Fibroblast of lung (primary cell): ENCODE measurements around the gene NANOS3. TPM values are rescaled to one million over a fixed set of nuclear protein-coding genes. Genes with fewer than 3 reads are reported as not detected.
A peak's percentile ranks its signal among the peaks of the same experiment; 100 is the strongest.

ENCODE experiments used
- DNase-seq, 2 donors: peaks; one replicate each; pipeline versions ENCODE4 v3.0.0 to v3.0.0-alpha.2; 2010; ENCODE audit warnings: low read depth in 2 of 2
- H2AFZ ChIP-seq: 2 replicates; pipeline ENCODE4 v1.5.1; 2012; ENCODE audit warnings: low read length, control low read depth, inconsistent platforms
- H3K27ac ChIP-seq: 2 replicates; pipeline ENCODE4 v1.5.1; 2011; ENCODE audit warnings: low read length, control low read depth; ENCODE audit not compliant: insufficient read depth
- H3K27me3 ChIP-seq: 2 replicates; pipeline ENCODE4 v1.5.1; 2011; ENCODE audit warnings: mild to moderate bottlenecking, low read length; ENCODE audit not compliant: control insufficient read depth, insufficient read depth
- H3K36me3 ChIP-seq: 2 replicates; pipeline ENCODE4 v1.5.1; 2011; ENCODE audit warnings: low read length; ENCODE audit not compliant: control insufficient read depth, insufficient read depth
- H3K4me1 ChIP-seq: 2 replicates; pipeline ENCODE4 v1.5.1; 2011; ENCODE audit warnings: low read length; ENCODE audit not compliant: control insufficient read depth, insufficient read depth; ENCODE audit errors: extremely low read depth
- H3K4me2 ChIP-seq: 2 replicates; pipeline ENCODE4 v1.5.1; 2011; ENCODE audit warnings: low read length, control low read depth; ENCODE audit not compliant: insufficient read depth; ENCODE audit errors: extremely low read depth
- H3K4me3 ChIP-seq, 4 experiments: fragments of 200-600 bp in 1 of 4; sonication (generic) in 1 of 4; replicated peaks in 1 of 4; 2 replicates each; pipeline ENCODE4 v1.5.1; 2011 to 2016; ENCODE audit warnings: low read length in 4 of 4, low read depth in 3 of 4, mild to moderate bottlenecking in 3 of 4, control low read depth in 2 of 4, inconsistent platforms in 1 of 4, mixed read lengths in 1 of 4; ENCODE audit not compliant: insufficient read depth in 1 of 4; ENCODE audit errors: control extremely low read depth in 1 of 4
- H3K79me2 ChIP-seq: 2 replicates; pipeline ENCODE4 v1.5.1; 2012; ENCODE audit warnings: mild to moderate bottlenecking, low read length, inconsistent platforms; ENCODE audit not compliant: control insufficient read depth, insufficient read depth
- H3K9ac ChIP-seq: 2 replicates; pipeline ENCODE4 v1.5.1; 2011; ENCODE audit warnings: mild to moderate bottlenecking, low read length, control low read depth; ENCODE audit not compliant: insufficient read depth
- H3K9me3 ChIP-seq: 2 replicates; pipeline ENCODE4 v1.5.1; 2012; ENCODE audit warnings: low read depth, low read length; ENCODE audit not compliant: control insufficient read depth, insufficient read depth
- H4K20me1 ChIP-seq: 2 replicates; pipeline ENCODE4 v1.5.1; 2011; ENCODE audit warnings: low read length; ENCODE audit not compliant: control insufficient read depth, insufficient read depth; ENCODE audit errors: extremely low read depth
- CTCF ChIP-seq, 2 donors: IDR thresholded peaks in 1 of 2; conservative IDR thresholded peaks in 1 of 2; 1 replicate in 1 of 2; 2 replicates in 1 of 2; pipeline ENCODE4 v1.5.1; 2011 to 2012; ENCODE audit warnings: low read length in 2 of 2, control low read depth in 1 of 2, inconsistent platforms in 1 of 2, low read depth in 1 of 2, mild to moderate bottlenecking in 1 of 2
- EZH2 ChIP-seq: IDR thresholded peaks from 2 replicates; pipeline ENCODE4 v1.5.1; 2012; ENCODE audit warnings: low read length, control low read depth, mild to moderate bottlenecking; ENCODE audit errors: missing control alignments
- polyA plus RNA-seq, 2 donors: library from polyadenylated mRNA; depleted of rRNA in 1 of 2; stranded (reverse) in 1 of 2; unstranded in 1 of 2; fragments of >200 nt; gene quantifications; 2 replicates each; pipeline ENCODE4 v1.2.1, GENCODE V29; 2011 to 2012; ENCODE audit warnings: missing spikeins in 1 of 2
- total RNA-seq: library from RNA; depleted of rRNA; stranded (reverse); fragments of >200 nt; gene quantifications from 2 replicates; pipeline ENCODE4 v1.2.1, GENCODE V29; 2014

Gene NANOS3
- total and polyA plus RNA-seq, 2 donors (not counting 1 experiment from before 2014, with no cell fraction given), result not detected

DNA sequence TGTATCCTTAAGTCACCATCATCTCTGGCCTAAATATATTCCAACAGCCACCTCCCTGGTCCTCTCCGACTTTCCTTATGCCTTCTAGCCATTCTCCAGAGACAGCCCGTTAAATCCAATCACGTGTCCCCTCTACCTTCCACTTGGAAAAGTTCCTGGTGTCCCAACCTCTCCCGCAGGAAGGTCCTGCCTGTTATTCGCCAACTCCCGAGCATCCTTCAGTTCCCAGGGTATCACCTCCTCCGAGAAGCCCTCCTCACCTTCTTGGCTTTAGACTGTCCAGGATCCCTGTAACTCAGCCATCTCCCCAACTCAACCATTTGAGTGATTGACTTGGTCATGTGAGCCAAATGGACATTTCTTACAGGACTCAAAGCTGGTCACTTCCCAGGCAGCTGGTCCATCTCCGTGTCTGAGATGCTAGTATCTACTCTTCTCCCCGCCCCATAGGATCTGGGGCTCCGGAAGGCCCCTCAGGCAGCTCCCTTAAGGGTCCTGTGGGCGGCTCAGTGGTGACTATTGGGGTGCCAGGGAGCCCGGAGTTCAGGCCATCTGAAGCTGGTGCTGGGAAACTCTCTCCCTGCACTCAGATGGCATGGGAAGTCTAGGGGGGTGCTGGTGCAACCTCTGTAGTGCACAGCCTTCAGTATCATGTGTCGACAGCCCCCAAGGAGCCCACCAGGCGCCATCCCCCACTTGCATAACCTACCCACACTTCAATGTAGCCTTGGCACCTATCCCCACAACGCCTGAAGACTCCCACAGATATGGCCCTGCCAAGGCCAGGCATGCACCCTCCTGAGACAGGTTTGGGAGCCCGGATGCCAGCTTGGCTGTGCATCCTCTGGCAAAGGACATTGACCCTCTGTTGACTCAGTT lies 27.9 kb upstream of the NANOS3 start:
- Histone ChIP-seq H3K4me2 (no peak overlapping the region), H2AFZ (no peak overlapping the region), H3K27ac (peak overlapping the region; percentile 49), H3K79me2 (no peaks in the 10 kb centered on the region), H3K9me3 (no peaks in the 10 kb centered on the region), H4K20me1 (no peaks in the 10 kb centered on the region), H3K4me1 (peaks cover 36% of the 10 kb centered on the region), H3K9ac (no peak overlapping the region), H3K27me3 (no peaks in the 10 kb centered on the region), H3K4me3 (no peak overlapping the region), H3K36me3 (no peaks in the 10 kb centered on the region)
- TF ChIP-seq EZH2 (no peak), CTCF (conservative IDR thresholded peaks at IDR 0.05 in 1 of 2, IDR thresholded peaks at IDR 0.05 in 1 of 2; ENCODE audit: low read depth in 1 of 2, low read length in 2 of 2) (no peak)
- no peak for DNase-seq

- Histone ChIP-seq H3K9ac (peak overlapping the region; percentile 93), H2AFZ (peak overlapping the region; percentile 55), H4K20me1 (no peaks in the 10 kb centered on the region), H3K9me3 (no peaks in the 10 kb centered on the region), H3K79me2 (no peaks in the 10 kb centered on the region), H3K27me3 (no peaks in the 10 kb centered on the region), H3K4me3 (peak overlapping the region; percentile 34 to 41 (median 40)), H3K4me1 (peaks cover 36% of the 10 kb centered on the region), H3K4me2 (peak overlapping the region; percentile 79), H3K27ac (peak overlapping the region; percentile 100), H3K36me3 (no peaks in the 10 kb centered on the region)
- DNase-seq, result peak; percentile 56 to 78
- TF ChIP-seq EZH2, result no peak
- TF ChIP-seq CTCF (conservative IDR thresholded peaks at IDR 0.05 in 1 of 2, IDR thresholded peaks at IDR 0.05 in 1 of 2; ENCODE audit: low read depth in 1 of 2, low read length in 2 of 2), result no peak
These were observed 26.7 kb upstream of the NANOS3 start for GRCh38 chr19:13849991-13850909.
